Measurements from ENCODE around the gene PTGR3. TPM values are rescaled to one million over a fixed set of nuclear protein-coding genes. Genes with fewer than 3 reads are reported as not detected.

Gene PTGR3
- total and polyA plus RNA-seq, 2 of the 8 experiments (the other 6 are each of a cell fraction or from before 2014, with no cell fraction given): 2.0 to 3.6 TPM

- ChIA-PET POLR2A (ENCODE audit: partially characterized antibody) (no interaction called here), CTCF (ENCODE audit: partially characterized antibody) (interaction anchor here (1.0 to 1.3 kb wide), 2 partner anchors 9 to 12 kb away, joined by 3 read pairs; no protein-coding TSS in a partner anchor)
- Histone ChIP-seq H4K20me1 (replicated peaks in 1 of 2; ENCODE audit: control insufficient read depth in 1 of 2, insufficient read depth in 2 of 2, low read length in 2 of 2) (no peaks in the 10 kb centered on the region), H3K9me3 (ENCODE audit: insufficient read depth in 2 of 2, low read depth in 1 of 2, low read length in 1 of 2) (no peaks in the 10 kb centered on the region), H3K27ac (ENCODE audit: low read depth, low read length) (no peak overlapping the region), H3K4ac (replicated peaks; ENCODE audit: insufficient read length, low read depth, low read length) (no peak overlapping the region), H3K79me1 (ENCODE audit: low read depth, low read length) (no peaks in the 10 kb centered on the region), H3K4me1 (replicated peaks in 1 of 4; ENCODE audit: control insufficient read depth in 3 of 4, insufficient read depth in 4 of 4, low read length in 3 of 4) (peaks cover 2 to 5% (median 3%) of the 10 kb centered on the region in 4 experiments; a peak in 4 of 7 replicates), H2BK5ac (ENCODE audit: low read depth, low read length) (no peak overlapping the region), H2BK15ac (ENCODE audit: low read length) (no peak overlapping the region), H2BK12ac (ENCODE audit: low read depth, low read length) (no peak overlapping the region), H3K56ac (replicated peaks; ENCODE audit: insufficient read length, low read depth, low read length) (no peak overlapping the region), H3K23ac (ENCODE audit: insufficient read length) (no peak overlapping the region), H3K36me3 (ENCODE audit: control insufficient read depth in 2 of 4, insufficient read depth in 4 of 4, low read length in 3 of 4) (no peaks in the 10 kb centered on the region), H3K27me3 (replicated peaks in 1 of 4; ENCODE audit: control insufficient read depth in 3 of 4, extremely low read depth in 1 of 4, insufficient read depth in 3 of 4, low read length in 3 of 4) (no peaks in the 10 kb centered on the region), H3K79me2 (ENCODE audit: control insufficient read depth in 1 of 2, insufficient read depth in 2 of 2, low read length in 2 of 2) (no peaks in the 10 kb centered on the region), H4K5ac (ENCODE audit: insufficient read length, low read depth, low read length) (no peak overlapping the region), H4K91ac (replicated peaks; ENCODE audit: insufficient read length, low read length) (no peak overlapping the region), H2AFZ (ENCODE audit: low read length) (no peak overlapping the region), H2BK120ac (replicated peaks; ENCODE audit: low read depth, low read length) (no peak overlapping the region), H4K8ac (ENCODE audit: extremely low read depth, insufficient read depth, low read length) (no peak overlapping the region), H3K4me3 (ENCODE audit: extremely low read depth in 1 of 4, insufficient read depth in 2 of 4, low read depth in 3 of 4, low read length in 4 of 4) (no peak overlapping the region), H3K18ac (ENCODE audit: extremely low read depth, low read length) (no peak overlapping the region), H3K23me2 (ENCODE audit: low read depth, low read length) (no peaks in the 10 kb centered on the region), H3K14ac (ENCODE audit: insufficient read length) (no peak overlapping the region), H2AK5ac (ENCODE audit: low read depth, low read length) (no peak overlapping the region), H3K9ac (replicated peaks in 1 of 4; ENCODE audit: extremely low read depth in 1 of 4, low read depth in 3 of 4, low read length in 3 of 4) (no peak overlapping the region), H3K4me2 (ENCODE audit: insufficient read depth in 1 of 2, low read depth in 2 of 2, low read length in 2 of 2) (no peak overlapping the region; a peak in 1 of 4 replicates), H2BK20ac (ENCODE audit: low read length) (no peak overlapping the region)
- no peak for TF ChIP-seq ZNF274 (IDR thresholded peaks at IDR 0.05; ENCODE audit: borderline replicate concordance, extremely low read depth, low read length)
- no peak for TF ChIP-seq ASH2L (IDR thresholded peaks at IDR 0.05; ENCODE audit: low read length)
- no peak for TF ChIP-seq RNF2 (IDR thresholded peaks at IDR 0.05; ENCODE audit: borderline replicate concordance, low read depth, low read length, missing control alignments, poor library complexity, severe bottlenecking)
- TF ChIP-seq BACH1 (IDR thresholded peaks at IDR 0.05; ENCODE audit: low read length): no peak
- TF ChIP-seq CHD2 (IDR thresholded peaks at IDR 0.05; ENCODE audit: low read length): no peak
- no peak for TF ChIP-seq EGR1 (IDR thresholded peaks at IDR 0.05; ENCODE audit: borderline replicate concordance, low read depth, low read length)
- TF ChIP-seq BRCA1 (IDR thresholded peaks at IDR 0.05; ENCODE audit: low read depth, low read length): no peak
- TF ChIP-seq SIRT6 (IDR thresholded peaks at IDR 0.05; ENCODE audit: low read length): no peak
- TF ChIP-seq KDM1A (IDR thresholded peaks at IDR 0.05; ENCODE audit: borderline replicate concordance, low read length): no peak
- TF ChIP-seq NANOG (IDR thresholded peaks at IDR 0.05; ENCODE audit: insufficient read depth, low read depth, low read length, poor library complexity, severe bottlenecking): no peak
- TF ChIP-seq TAF7 (optimal IDR thresholded peaks at IDR 0.05; ENCODE audit: borderline replicate concordance, low read depth, low read length): no peak
- TF ChIP-seq MAFK (IDR thresholded peaks at IDR 0.05; ENCODE audit: low read depth, low read length): no peak
- TF ChIP-seq PHF8 (conservative IDR thresholded peaks at IDR 0.05; ENCODE audit: low read depth, low read length): no peak
- no peak for TF ChIP-seq RFX5 (IDR thresholded peaks at IDR 0.05; ENCODE audit: borderline replicate concordance, low read depth, low read length)
- FAIRE-seq: no peak
- DNase-seq (ENCODE audit: low read depth in 1 of 2, low spot score in 2 of 2): no peak
- 89% methylated on average over 3 of the region's 3 CpGs; no CpG with 5 or more reads in 1 of the 2 experiments for whole genome bisulfite sequencing, 2 experiments (ENCODE audit: extremely low coverage in 1 of 2, insufficient coverage in 1 of 2, insufficient read length in 1 of 2, insufficient replicate concordance in 2 of 2, low coverage in 1 of 2, low lambda C conversion rate in 2 of 2, missing lambda C conversion rate in 1 of 2)
Measured at GRCh38 chr18:75185460-75185859, 23.5 kb downstream of the PTGR3 start.

Measured in H1 (cell line).